Endothelial cell (in vitro differentiated cells): ENCODE results near the gene ZBTB18. TPM values are rescaled to one million over a fixed set of nuclear protein-coding genes. Genes with fewer than 3 reads are reported as not detected.

ENCODE experiments used
- DNase-seq: peaks from one replicate; pipeline ENCODE4 v3.0.0; 2021; ENCODE audit warnings: low spot score
- H3K27ac Mint-ChIP-seq: one replicate; pipeline ENCODE4 v1.8.0; 2021; ENCODE audit warnings: mixed read lengths, inconsistent platforms; ENCODE audit not compliant: unreplicated experiment
- H3K27me3 Mint-ChIP-seq: one replicate; pipeline ENCODE4 v1.8.0; 2021; ENCODE audit warnings: mild to moderate bottlenecking, moderate library complexity, mixed read lengths, inconsistent platforms; ENCODE audit not compliant: unreplicated experiment
- H3K36me3 Mint-ChIP-seq: one replicate; pipeline ENCODE4 v1.8.0; 2021; ENCODE audit warnings: mild to moderate bottlenecking, low read depth, mixed read lengths, inconsistent platforms; ENCODE audit not compliant: unreplicated experiment
- H3K4me1 Mint-ChIP-seq: one replicate; pipeline ENCODE4 v1.8.0; 2021; ENCODE audit warnings: mild to moderate bottlenecking, mixed read lengths, inconsistent platforms; ENCODE audit not compliant: unreplicated experiment
- H3K4me3 Mint-ChIP-seq: one replicate; pipeline ENCODE4 v1.8.0; 2021; ENCODE audit warnings: mild to moderate bottlenecking, mixed read lengths, inconsistent platforms; ENCODE audit not compliant: unreplicated experiment
- H3K9me3 Mint-ChIP-seq: one replicate; pipeline ENCODE4 v1.8.0; 2021; ENCODE audit warnings: mixed read lengths, inconsistent platforms; ENCODE audit not compliant: unreplicated experiment
- total RNA-seq: library from RNA; stranded (reverse); fragmentation: NEBNext Ultra II Directional; extraction: Animal tissue kit (Norgen Biotek cat#: 25700); gene quantifications from one replicate; pipeline ENCODE4 v1.2.1, GENCODE V29; 2021; ENCODE audit not compliant: unreplicated experiment
- TF ChIP-seq, protein P1 (sequence below): fragments of 200-600 bp; sonication (generic); IDR thresholded peaks from one replicate; pipeline ENCODE4 v1.5.0; 2021; ENCODE audit warnings: antibody characterized with exemption; ENCODE audit not compliant: unreplicated experiment

ZBTB18 gene
- total RNA-seq, 1 donor from 2014 or later, result 21.7 TPM

DNA sequence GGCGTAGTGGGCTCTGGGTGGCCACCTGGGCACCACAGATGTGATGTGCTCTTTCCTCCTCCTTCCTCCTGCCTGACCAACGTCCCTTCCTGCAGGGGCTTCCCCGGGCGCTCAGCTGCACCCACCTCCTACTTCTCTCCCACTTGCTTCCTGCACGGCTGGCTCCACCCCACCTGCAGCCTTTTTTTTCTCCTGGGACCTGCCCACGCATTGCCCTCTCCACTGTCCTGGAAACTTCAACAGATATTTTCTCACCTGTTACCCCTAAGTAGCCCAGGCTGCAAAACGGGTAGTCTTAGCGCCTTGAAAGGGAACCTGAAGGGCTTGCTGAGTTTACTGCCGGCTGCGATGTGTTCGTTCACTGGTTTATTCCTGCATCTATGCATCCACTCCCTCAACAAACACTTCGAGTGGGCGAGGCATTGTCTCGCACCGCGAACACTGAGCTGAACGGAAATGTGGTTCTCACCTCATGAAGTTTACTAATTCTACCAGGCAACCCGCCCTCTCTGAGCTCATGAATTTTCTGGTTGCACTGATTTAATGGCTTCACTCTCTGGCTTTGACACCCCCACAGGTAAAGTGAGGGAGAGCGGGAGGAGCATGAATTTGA lies 23.6 kb downstream of the ZBTB18 start:
- no peak for DNase-seq
- no peaks in the 10 kb centered on the region for H3K9me3 Mint-ChIP-seq
- H3K36me3 Mint-ChIP-seq, result no peaks in the 10 kb centered on the region
- peaks cover 13% of the 10 kb centered on the region for H3K4me1 Mint-ChIP-seq
- peaks cover 4% of the 10 kb centered on the region for H3K27me3 Mint-ChIP-seq
- TF ChIP-seq, protein P1, sequence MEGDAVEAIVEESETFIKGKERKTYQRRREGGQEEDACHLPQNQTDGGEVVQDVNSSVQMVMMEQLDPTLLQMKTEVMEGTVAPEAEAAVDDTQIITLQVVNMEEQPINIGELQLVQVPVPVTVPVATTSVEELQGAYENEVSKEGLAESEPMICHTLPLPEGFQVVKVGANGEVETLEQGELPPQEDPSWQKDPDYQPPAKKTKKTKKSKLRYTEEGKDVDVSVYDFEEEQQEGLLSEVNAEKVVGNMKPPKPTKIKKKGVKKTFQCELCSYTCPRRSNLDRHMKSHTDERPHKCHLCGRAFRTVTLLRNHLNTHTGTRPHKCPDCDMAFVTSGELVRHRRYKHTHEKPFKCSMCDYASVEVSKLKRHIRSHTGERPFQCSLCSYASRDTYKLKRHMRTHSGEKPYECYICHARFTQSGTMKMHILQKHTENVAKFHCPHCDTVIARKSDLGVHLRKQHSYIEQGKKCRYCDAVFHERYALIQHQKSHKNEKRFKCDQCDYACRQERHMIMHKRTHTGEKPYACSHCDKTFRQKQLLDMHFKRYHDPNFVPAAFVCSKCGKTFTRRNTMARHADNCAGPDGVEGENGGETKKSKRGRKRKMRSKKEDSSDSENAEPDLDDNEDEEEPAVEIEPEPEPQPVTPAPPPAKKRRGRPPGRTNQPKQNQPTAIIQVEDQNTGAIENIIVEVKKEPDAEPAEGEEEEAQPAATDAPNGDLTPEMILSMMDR, result no peak
- no peak overlapping the region for H3K4me3 Mint-ChIP-seq
- H3K27ac Mint-ChIP-seq, result no peak overlapping the region

DNA sequence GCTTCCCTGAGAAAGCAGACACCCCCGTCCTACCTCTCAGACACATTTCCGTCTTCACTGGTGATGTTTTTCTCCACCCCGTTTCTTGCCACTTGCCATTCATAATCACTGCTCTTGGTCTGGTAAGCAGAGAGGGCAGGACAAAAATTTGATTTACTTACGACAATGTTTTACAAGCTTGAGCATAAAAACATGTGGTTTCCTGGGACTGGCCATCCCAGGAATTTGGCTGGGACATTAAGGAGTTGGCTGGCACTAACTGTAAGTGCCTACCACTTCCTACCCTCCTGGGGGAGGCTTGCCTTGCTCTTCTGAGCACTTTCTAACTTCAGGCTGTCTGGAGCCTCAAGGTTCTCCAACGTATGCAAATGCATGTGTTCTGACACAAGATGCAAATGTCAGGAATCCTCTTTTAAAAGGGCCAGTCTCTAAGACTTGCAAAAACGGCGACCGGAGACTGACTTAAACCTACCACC lies 24.2 kb downstream of the ZBTB18 start:
- Mint-ChIP-seq H3K4me3 (no peak overlapping the region), H3K27ac (no peak overlapping the region), H3K4me1 (peaks cover 13% of the 10 kb centered on the region), H3K9me3 (no peaks in the 10 kb centered on the region), H3K27me3 (peaks cover 6% of the 10 kb centered on the region), H3K36me3 (no peaks in the 10 kb centered on the region)
- TF ChIP-seq, protein P1, result no peak
- no peak for DNase-seq

DNA sequence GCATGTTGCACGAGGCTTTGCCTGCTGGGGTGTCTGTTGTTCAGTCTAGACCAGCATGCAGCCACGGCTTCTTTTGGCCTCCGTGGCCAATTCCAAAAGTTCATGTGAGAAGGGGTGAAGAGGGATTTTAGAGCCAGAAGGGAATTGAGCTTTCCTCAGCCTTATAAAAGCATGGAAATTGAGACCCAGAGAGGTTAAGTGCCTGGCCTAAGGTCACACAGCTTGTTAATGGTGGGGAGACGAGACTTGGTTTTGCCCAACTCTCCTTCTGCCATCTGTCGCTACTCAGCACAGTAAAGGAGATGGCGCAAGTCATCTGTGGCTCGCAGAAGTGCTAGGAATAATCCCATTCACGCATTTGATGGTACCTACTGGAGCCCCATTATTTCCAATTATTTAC lies 25.7 kb downstream of the ZBTB18 start:
- no peaks in the 10 kb centered on the region for H3K9me3 Mint-ChIP-seq
- H3K4me1 Mint-ChIP-seq, result peaks cover 13% of the 10 kb centered on the region
- DNase-seq, result no peak
- no peak overlapping the region for H3K27ac Mint-ChIP-seq
- TF ChIP-seq, protein P1, result no peak
- H3K27me3 Mint-ChIP-seq, result peaks cover 7% of the 10 kb centered on the region
- H3K4me3 Mint-ChIP-seq, result no peak overlapping the region
- H3K36me3 Mint-ChIP-seq, result no peaks in the 10 kb centered on the region

DNA sequence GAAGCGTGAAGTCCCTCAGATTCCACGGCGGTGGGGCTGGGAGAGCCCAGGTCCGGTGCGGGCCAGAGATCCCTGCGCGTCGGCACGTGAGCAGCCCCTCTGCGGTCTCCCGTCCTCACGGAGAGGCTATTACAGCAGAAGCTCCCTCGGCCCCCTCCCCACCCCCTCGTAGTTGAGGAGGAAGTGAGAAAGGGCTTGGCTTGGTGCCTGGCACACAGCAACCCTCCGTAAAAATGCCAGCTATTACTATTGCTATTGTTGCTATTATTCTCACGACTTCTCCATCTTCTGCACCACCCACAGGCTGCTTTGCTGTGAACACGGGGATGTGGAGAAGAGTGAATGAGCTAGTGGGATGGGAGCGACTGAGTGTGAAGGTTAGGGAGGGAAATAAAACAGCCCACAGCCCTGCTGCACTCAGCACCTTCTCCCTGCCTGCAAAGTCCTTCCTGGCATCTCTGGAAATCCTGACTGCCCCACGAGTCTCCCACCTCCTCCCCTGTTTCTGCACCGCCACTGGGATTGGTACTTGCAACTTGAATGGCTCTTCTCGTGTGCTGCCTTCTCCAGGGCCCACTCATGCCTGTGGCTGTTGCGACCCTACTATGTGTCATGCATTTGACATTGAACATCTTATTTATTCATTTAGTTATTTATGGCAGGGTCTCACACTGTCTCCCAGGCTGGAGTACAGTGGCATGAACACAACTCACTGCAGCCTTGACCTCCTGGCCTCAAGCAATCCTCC lies 26.6 kb downstream of the ZBTB18 start:
- Mint-ChIP-seq H3K27ac (no peak overlapping the region), H3K36me3 (no peaks in the 10 kb centered on the region), H3K4me1 (peaks cover 20% of the 10 kb centered on the region), H3K27me3 (peaks cover 10% of the 10 kb centered on the region), H3K9me3 (no peaks in the 10 kb centered on the region), H3K4me3 (no peak overlapping the region)
- TF ChIP-seq, protein P1, result no peak
- no peak for DNase-seq

DNA sequence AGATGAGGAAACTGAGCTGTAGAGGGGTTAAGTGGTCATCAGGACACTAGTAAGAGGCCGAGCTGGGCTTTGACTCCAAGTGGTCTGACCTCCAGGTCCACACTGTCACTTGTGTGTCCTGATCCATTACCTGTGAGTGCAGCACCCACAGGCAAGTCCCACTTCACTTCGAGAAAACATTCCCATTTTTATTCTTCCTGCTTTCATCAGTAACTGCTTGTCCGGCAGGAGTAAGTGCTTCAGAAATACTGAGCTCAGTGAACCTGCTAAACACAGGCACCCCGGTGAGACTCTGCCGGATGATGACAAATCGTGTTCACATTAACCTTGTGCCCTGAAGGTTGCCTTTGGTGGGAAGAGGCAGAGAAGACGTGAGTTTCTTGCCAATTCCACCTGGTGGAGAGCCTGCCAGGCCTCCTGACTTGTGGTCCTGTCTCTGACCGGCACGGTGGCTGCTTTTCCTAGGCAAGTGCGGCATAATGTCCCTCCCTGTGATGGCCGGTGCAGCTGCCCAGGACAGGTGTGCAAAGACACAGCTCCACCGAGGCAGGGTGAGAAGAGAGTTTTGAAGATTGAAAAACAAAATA lies 29.4 kb downstream of the ZBTB18 start:
- H3K36me3 Mint-ChIP-seq, result peaks cover 3% of the 10 kb centered on the region
- DNase-seq, result no peak
- H3K27me3 Mint-ChIP-seq, result peaks cover 12% of the 10 kb centered on the region
- TF ChIP-seq, protein P1, result no peak
- no peaks in the 10 kb centered on the region for H3K9me3 Mint-ChIP-seq
- H3K4me1 Mint-ChIP-seq, result peaks cover 27% of the 10 kb centered on the region
- no peak overlapping the region for H3K4me3 Mint-ChIP-seq
- H3K27ac Mint-ChIP-seq, result no peak overlapping the region
